Activated CD8-positive, alpha-beta memory T cell treated with anti-CD3 and anti-CD28 coated beads for 1 hour (primary cell): ENCODE measurements around the gene NME7.
"Not testable (repeated sequence)": the region's sequence is repeated elsewhere in the genome, so short reads cannot be mapped to it uniquely, and the experiment has no call there.

Source experiments
- DNase-seq, 2 donors: peaks; one replicate each; pipeline ENCODE4 v3.0.0-alpha.2; 2020; ENCODE audit warnings: low read depth in 1 of 2; ENCODE audit errors: extremely low read depth in 1 of 2

NME7 gene, protein sequence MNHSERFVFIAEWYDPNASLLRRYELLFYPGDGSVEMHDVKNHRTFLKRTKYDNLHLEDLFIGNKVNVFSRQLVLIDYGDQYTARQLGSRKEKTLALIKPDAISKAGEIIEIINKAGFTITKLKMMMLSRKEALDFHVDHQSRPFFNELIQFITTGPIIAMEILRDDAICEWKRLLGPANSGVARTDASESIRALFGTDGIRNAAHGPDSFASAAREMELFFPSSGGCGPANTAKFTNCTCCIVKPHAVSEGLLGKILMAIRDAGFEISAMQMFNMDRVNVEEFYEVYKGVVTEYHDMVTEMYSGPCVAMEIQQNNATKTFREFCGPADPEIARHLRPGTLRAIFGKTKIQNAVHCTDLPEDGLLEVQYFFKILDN

DNA sequence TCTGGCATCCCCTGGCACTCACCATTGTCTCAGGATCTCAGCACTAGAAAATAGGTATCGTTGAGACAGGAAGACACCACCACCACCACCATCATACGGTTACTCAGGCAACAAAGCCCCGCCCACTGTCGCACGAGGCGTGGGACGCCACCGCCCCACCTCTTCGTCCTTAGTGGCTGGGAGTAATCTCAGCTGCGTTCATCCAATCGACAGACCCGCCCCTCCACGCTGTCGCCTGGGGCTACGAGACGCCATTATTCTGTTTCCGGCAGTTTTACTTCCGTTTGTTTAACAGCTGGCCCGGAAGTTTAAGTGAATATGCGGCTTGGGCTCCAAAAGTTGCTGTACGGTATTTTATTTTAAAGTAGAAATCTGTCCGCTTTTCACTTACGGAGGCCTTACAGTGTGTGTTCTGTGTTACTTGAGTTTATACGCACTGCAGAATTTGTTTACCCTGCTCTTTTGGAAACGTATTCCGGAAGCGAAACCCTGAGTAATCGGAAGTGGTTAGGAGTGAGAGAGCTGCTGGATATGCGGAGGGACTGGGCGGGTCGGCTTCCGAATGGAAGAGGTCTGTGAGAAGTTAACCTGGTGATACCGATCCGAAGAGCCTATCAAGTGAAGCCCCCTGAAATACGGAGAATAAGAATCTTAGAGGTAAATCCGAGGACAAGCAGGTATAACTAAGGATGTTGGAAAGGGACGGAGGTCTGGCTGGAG is at the start of gene NME7, which contains the start of gene BLZF1:
TSS of gene NME7 (minus strand) at position 112 of the 720 bp plus-strand sequence. CDS start at position 25, 87 bp downstream.
TSS of gene BLZF1 (plus strand) at position 510 of the 720 bp plus-strand sequence. CDS start 1,328 bp downstream, outside the sequence.
- peak; percentile 94 to 97 for DNase-seq

DNA sequence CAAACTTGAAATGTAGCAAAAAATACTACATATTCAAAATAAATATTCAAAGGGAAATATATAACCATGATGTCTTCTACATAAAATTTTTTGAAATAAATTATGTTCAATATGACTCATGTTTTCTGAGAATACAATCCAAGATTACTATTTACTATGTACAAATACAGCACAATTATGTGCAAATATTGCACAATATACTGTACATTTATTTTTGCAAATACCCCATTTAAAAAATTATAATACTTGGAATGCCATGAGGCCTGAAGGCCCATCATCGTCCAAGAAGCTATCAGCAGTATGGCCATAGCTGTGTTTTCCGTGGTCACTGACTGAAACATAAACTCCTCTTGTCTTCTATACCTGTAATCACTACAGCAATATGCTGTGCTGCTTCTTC is 47.4 kb upstream of the NME7 start:
- no peak for DNase-seq

DNA sequence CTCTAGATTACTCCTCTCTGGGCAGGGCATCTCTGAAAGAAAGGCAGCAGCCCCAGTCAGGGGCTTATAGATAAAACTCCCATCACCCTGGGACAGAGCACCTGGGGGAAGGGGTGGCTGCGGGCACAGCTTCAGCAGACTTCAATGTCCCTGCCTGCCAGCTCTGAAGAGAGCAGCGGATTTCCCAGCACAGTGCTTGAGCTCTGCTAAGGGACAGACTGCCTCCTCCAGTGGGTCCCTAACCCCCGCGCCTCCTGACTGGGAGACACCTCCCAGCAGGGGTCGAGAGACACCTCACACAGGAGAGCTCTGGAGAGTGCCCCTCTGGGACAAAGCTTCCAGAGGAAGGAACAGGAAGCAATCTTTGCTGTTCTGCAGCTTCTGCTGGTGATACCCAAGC is 40.7 kb upstream of the NME7 start:
- not testable (repeated sequence) for DNase-seq

DNA sequence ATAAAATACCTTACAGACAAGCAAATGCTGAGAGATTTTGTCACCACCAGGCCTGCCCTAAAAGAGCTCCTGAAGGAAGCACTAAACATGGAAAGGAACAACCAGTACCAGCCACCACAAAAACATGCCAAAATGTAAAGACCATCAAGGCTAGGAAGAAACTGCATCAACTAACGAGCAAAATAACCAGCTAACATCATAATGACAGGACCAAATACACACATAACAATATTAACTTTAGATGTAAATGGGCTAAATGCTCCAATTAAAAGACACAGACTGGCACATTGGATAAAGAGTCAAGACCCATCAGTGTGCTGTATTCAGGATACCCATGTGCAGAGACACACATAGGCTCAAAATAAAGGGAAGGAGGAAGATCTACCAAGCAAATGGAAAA is 35.0 kb upstream of the NME7 start:
- not testable (repeated sequence) for DNase-seq

DNA sequence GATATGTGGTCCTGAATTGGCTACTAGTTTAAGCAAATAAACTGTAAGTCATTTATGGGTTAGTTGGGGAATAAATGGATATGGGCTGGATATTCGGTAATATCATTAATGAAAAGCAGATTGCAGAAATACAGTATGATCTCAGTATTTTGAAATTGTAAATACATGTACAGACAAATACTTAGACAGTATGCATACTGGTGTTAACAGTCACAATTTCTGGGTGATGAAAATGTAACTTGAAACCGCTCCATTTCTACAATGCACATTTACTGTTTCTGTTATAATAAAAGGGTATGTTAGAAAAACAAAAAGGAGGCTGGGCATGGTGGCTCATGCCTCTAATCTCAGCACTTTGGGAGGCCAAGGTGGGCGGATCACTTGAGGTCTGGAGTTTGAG is 28.4 kb upstream of the NME7 start:
- DNase-seq = no peak

DNA sequence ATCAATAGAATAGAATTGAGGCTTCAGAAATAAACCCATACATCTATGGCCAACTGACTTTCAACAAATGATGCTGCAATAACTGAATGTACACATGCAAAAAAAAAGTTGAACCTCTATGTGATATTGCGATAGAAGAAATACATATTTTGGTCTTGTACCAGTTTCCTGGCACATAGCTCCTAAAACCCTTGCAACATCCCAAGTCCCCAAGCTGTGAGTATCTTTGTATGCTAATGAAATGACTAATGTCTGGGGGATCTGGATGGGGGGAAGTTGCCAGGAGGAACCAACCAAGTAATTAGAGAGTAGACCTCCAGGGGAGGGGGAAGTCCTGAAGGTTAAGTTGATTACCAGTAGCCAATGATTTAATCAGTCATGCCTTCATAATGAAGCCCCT is 24.8 kb upstream of the NME7 start:
- no peak for DNase-seq

DNA sequence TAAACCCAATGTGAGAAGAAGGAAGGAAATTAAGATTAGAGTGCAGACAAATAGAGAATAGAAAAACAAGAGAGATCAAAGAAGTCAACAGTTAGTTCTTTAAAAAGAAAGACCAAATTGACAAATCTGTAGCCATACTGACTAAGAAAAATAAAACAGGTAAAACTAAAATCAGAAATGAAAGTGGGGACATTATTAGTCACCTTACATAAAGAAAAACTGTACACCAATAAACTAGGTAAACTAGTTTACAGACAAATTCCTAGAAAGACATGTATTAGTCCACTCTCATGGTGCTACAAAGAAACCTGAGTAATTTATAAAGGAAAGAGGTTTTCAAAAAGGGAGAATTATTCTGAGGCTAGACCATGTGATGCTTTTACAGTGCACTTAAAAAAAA is 22.7 kb upstream of the NME7 start:
- no peak for DNase-seq

DNA sequence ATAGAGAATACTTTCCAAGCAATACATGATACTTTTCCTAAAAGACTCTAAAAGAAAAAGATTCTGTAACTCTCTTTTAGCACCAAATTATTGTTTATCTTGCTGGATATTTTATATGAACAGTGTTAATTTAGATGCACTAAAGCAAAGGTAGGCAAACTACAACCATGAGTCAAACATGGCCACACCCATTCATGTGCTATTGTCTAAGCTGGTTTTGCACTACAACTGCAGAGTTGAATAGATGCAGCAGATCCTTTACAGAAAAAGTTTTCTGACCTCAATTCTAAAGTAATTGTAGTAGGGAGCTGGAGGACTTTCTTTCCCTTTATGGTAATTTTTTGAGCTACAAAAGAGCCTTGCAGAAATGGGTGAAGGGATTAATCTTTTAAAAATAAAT is 19.8 kb upstream of the NME7 start:
- no peak for DNase-seq

DNA sequence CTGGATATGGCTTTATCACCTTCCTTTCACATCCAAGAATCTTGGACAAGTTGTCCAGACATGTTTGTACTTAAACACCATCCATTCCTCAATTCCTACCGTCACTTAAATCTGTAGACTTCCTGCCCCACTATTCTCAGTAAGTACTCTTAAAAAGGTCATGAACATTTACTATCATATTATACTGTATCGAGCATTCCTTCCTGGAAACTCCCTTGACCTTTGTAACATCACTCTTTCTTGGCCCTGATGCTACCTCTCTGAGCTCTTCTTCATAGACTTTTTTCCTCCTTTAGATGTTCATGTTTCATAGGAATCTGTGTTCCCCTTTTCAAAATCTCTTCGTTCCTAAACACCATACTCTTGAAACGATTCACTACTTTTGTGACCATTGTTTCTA is 15.9 kb upstream of the NME7 start:
- no peak for DNase-seq

DNA sequence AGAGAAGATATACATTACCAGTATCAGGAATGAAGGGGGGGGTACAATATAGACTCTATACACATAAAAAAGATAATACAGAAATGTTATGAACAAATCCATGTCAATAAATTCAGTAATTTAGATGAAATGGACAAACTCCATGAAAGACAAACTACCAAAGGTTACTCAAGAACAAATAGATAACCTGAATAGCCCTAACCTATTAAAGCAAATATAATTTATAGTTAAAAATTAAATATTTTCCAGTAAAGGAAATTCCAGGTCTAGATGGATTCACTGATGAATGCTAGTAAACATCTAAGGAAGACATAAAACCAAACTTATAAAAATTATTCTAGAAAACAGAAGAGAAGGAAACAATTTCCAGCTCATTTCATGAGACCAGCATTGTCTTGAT is 13.6 kb upstream of the NME7 start:
- no peak for DNase-seq

DNA sequence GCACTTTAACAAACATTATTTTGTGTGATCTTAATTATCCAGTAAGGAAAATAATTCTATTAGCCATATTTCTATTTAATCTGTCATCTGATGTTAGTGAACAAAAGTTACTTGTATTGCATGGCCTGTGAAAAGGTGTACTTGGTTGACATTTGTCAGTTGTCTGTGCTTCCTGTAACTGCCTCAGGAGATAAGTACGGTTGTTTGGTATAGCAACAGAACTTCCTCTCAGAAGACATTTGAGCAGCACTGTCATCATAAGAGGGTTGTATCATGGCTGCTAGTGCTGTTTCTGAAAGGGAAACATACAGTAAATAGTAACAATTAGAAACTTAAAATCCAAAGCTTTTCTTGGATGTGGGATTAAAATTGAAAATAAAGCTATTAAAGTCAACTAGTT is 3.8 kb upstream of the NME7 start:
- DNase-seq = no peak

DNA sequence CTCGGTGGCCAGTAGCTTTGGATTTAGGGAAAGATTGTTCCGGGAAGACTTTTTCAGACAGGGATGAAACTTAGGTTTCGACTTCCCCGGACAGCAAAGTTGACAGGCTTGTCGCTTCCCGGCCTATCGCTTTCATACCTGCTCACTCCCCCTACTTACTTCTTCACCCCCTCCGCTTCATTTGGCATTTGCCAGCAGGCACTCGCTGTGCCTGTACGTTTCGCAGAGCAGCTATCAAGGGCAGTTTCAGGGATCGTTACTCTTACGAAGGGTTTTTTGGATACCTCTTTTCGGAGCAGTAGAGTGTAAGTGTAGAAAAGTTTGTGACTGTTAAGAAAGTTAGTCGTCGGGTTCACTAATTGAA is 791 bp upstream of the NME7 start:
- DNase-seq = no peak

DNA sequence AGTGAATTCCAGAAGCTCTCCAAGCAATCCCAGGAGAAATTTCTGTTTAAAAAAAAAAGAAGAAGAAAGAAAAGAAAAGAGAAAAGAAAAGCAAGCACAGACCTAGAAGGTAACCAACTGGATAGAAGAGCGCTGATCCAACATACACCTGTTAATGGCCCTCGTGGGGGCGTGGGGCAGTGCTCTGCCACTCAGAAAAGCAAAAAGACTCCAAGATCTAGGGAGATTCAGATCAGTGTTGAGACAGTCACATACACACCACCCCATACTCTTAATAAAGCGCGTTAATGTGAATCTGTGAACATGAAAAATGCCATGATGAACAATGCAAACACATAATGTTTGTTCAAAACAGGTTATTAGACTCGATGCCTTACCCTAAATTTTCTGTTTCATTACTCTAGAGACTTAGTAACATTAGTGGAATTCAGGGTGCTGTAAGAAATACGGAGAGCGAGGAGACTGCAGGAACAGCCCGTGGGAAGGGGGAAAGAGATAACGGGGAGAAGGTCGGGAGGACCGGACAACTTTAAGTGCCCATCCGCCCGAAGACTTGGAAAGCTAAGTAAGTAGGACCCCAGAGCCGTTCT is 406 bp downstream of the NME7 start:
- no peak for DNase-seq

DNA sequence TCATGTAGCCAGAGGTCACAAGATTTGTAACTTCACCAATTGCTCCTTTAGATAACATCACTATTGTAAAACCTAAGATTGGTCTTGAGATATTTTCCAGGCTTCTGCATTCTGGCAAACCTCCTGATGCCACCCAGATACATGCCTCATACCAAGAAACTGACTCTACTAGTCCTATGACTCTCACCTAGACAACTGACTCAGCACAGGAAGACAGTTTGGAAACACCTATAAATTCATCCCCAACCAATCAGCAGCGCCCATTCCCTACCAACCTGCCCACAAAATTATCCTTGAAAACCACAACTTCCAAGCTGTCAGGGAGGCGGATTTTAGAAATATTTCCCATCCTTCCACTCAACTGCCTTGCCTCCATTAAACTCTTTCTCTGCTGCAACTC is 2.6 kb downstream of the NME7 start:
- no peak for DNase-seq

DNA sequence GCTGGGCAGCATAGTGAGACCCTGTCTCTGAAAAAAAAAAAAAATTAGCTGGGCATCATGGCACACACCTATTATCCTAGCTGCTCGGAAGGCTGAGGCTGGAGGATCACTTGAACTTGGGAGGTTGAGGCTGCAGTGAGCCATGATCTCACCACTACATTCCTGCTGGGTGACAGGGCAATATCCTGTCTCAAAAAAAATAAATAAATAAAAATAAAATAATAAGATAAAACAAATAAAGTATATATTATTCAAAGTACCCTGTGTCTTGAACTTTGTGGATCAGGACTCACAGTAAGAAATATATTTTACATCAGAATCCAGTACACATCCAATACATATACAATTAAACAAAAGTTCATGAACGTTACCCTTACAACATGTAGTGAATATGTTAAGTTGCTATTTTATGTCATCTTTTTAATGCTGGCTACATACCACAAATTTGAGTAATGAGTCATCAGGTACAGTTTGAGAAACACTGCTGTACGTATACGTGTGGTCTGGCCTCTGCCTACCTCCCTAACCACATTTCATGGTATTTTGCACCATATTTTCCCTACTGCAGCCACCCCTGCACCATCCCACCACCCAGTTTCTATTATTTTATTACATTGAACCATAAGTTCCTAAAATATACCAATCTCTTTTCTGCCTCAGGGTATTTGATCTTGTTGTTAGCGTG is 4.4 kb downstream of the NME7 start:
- no peak for DNase-seq

DNA sequence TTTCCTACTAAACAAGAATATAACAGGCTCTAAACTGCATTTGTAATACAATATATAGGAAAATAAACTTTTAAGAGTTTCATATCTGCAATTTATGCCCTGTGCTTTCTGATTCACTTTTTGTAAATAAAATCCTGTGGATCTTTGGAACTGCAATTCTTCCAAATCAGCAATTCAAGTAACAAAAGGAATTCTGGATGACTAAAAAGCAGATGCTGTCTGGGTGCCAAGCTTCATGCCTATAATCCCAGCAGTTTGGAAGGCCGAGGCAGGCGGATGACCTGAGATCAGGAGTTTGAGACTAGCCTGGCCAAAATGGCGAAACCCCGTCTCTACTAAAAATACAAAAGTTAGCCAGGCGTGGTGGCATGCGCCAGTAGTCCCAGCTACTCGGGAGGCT is 6.3 kb downstream of the NME7 start:
- no peak for DNase-seq

DNA sequence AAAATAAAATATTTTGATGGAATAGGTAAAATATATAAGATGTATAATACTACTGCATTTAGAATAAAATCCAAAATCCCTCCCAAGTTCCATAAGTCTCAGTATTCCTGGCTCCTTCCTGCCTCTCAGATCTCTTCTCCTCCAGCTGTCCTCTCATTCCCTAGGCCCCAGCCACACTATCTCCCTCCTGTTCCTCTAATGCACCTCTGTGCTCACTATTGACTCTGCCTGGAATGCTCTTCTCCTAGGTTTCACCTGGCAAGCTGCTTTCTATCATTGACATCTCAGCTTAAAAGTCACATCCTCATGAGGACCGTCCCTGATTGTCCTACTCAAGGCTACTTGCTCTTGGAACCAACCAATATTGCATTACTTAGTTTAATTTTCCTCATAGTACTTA is 7.2 kb downstream of the NME7 start:
- no peak for DNase-seq

DNA sequence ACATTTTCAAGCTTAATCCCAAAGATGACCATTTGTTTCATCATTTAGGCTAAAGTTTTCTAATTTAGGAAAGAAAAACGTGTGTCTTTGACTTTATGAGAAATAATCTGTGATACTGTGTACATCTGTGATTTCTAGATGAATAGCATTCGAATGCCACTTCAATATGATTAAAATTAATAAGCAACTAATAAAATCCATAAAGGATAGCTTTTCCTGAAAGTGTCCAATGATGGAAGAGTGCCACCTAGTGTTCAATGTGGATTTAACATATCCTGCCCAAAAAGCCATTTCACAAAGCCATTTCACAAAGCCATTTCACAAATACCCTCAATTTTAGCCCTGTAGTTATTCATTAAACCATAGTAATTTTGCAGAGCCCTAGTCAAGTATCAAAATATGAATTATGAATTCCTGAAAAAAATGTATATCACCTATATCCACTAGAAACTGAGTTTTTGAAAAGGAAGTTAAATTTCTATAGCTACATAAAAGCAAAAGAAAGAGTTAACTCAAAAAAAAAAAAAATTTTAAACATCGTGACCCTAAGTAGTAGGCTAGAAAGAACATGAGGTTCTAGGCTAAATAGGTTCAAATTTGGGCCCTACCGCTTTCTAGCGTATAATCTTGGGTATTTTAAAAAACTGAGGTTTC is 19.1 kb downstream of the NME7 start:
- DNase-seq = no peak

DNA sequence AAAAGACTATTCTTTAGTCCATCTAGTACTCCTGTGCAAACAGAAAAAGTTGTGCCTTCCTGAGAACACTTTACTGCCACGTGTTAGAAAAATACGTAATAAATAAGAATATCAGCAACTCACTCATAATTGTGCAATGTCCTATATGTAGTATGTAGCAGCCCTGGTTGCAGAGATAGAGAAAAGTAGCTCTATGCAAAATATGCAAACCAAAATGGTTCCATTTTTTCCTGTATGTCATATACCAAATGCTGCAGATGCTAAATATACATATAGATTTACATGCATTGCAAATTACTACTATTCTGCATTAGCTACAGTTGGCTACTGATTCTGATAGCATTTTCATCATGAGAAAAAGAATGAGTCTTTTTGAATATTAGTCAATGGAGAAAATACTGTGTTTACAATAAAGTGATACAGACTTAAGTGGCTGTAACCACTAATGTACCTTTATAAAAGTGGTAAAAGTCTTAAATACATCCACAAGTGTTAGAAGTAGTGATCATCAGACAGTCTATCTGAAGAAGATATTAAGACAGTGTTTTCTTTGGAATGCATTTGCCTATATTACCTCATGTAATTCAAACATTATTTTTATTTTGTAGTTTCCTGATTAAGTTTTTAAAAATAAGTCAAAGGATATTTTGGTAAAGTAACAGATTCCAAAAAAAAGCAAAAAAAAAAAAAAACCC is 19.8 kb downstream of the NME7 start:
- DNase-seq = no peak

DNA sequence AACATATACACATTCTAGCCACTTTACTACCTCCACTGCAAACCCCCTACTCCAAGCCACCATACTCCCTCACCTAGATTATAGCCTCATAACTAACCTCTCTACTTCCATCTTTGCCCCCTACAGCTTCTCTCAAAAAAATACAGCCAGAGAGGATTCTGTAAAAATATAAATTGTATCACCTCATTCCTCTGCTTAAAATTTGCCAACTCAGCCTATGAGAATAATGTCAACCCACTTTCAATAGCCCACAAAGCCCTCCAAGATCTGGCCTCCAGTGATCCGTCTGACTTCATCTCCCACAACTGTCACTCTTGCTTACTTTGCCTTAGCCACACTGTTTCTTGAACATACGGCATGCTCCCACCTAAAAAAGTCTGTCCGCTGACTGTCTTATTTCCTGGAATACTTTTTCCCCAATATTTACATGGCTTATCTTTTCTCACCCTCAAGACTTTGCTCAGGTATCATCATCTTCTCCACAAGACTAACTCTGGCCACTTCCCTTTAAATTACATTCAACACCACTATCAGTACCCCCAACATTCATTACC is 21.5 kb downstream of the NME7 start:
- no peak for DNase-seq
